Neutrophil (primary cell): ENCODE data around the gene AQP1.

Source experiments
- H3K27ac ChIP-seq: fragments of 200-600 bp; sonication (generic); 2 replicates; pipeline ENCODE4 v1.5.1; 2016; ENCODE audit warnings: mild to moderate bottlenecking, moderate library complexity
- H3K27me3 ChIP-seq: fragments of 200-600 bp; sonication (generic); 2 replicates; pipeline ENCODE4 v1.6.0; 2016; ENCODE audit warnings: mild to moderate bottlenecking
- H3K36me3 ChIP-seq: fragments of 200-600 bp; sonication (generic); 2 replicates; pipeline ENCODE4 v1.5.1; 2017
- H3K4me1 ChIP-seq, 2 experiments: fragments of 200-600 bp in 1 of 2; sonication (generic) in 1 of 2; 1 replicate in 1 of 2; 2 replicates in 1 of 2; pipeline versions ENCODE4 v1.5.1 to v1.6.1; 2013 to 2016; ENCODE audit warnings: low read depth in 1 of 2, low read length in 1 of 2, mild to moderate bottlenecking in 1 of 2, moderate library complexity in 1 of 2; ENCODE audit not compliant: control insufficient read depth in 1 of 2, insufficient read depth in 1 of 2
- H3K4me3 ChIP-seq, 2 experiments: fragments of 200-600 bp in 1 of 2; sonication (generic) in 1 of 2; 1 replicate in 1 of 2; 2 replicates in 1 of 2; pipeline ENCODE4 v1.5.1; 2013 to 2016; ENCODE audit warnings: low read depth in 1 of 2, low read length in 1 of 2, mild to moderate bottlenecking in 1 of 2, moderate library complexity in 1 of 2
- H3K9me3 ChIP-seq: fragments of 200-600 bp; sonication (generic); 2 replicates; pipeline ENCODE4 v1.5.1; 2016
- CTCF ChIP-seq: fragments of 200-600 bp; sonication (generic); IDR thresholded peaks from 2 replicates; pipeline ENCODE4 v1.5.1; 2016; ENCODE audit warnings: antibody characterized with exemption

Gene AQP1

GRCh38 chr7:30902466-30902865, 9.2 kb upstream of the AQP1 start:
- Histone ChIP-seq H3K4me1 (no peaks in the 10 kb centered on the region), H3K27ac (no peak overlapping the region), H3K36me3 (no peaks in the 10 kb centered on the region), H3K9me3 (no peaks in the 10 kb centered on the region), H3K4me3 (no peak overlapping the region), H3K27me3 (no peaks in the 10 kb centered on the region)
- no peak for TF ChIP-seq CTCF

- no peak overlapping the region for H3K4me3 ChIP-seq
- H3K9me3 ChIP-seq: no peaks in the 10 kb centered on the region
- no peaks in the 10 kb centered on the region for H3K36me3 ChIP-seq
- H3K4me1 ChIP-seq: no peaks in the 10 kb centered on the region
- no peak for TF ChIP-seq CTCF
- no peaks in the 10 kb centered on the region for H3K27me3 ChIP-seq
- H3K27ac ChIP-seq: no peak overlapping the region
Measured at GRCh38 chr7:30903146-30903545, 8.5 kb upstream of the AQP1 start.

GRCh38 chr7:30904561-30904960, 7.1 kb upstream of the AQP1 start:
- no peaks in the 10 kb centered on the region for H3K4me1 ChIP-seq
- H3K4me3 ChIP-seq: no peak overlapping the region
- no peak for TF ChIP-seq CTCF
- H3K27ac ChIP-seq: no peak overlapping the region
- no peaks in the 10 kb centered on the region for H3K36me3 ChIP-seq
- no peaks in the 10 kb centered on the region for H3K9me3 ChIP-seq
- H3K27me3 ChIP-seq: no peaks in the 10 kb centered on the region

GRCh38 chr7:30905078-30906012, 6.3 kb upstream of the AQP1 start:
- Histone ChIP-seq H3K4me1 (no peaks in the 10 kb centered on the region), H3K4me3 (no peak overlapping the region), H3K36me3 (no peaks in the 10 kb centered on the region), H3K27ac (no peak overlapping the region), H3K9me3 (no peaks in the 10 kb centered on the region), H3K27me3 (no peaks in the 10 kb centered on the region)
- no peak for TF ChIP-seq CTCF

- no peak overlapping the region for H3K27ac ChIP-seq
- no peak overlapping the region for H3K4me3 ChIP-seq
- no peaks in the 10 kb centered on the region for H3K4me1 ChIP-seq
- H3K27me3 ChIP-seq: peaks cover 1% of the 10 kb centered on the region
- TF ChIP-seq CTCF: no peak
- no peaks in the 10 kb centered on the region for H3K9me3 ChIP-seq
- no peaks in the 10 kb centered on the region for H3K36me3 ChIP-seq
Measured at GRCh38 chr7:30906014-30906413, 5.6 kb upstream of the AQP1 start.
